ENCODE data around the gene OR5AU1.

GRCh38 chr14:21109377-21110138, 46.3 kb downstream of the OR5AU1 start:
- TF ChIP-seq SUZ12 (IDR thresholded peaks at IDR 0.05) (no peak), FOXM1 (IDR thresholded peaks at IDR 0.05; ENCODE audit: borderline replicate concordance) (no peak), BHLHE40 (IDR thresholded peaks at IDR 0.05; ENCODE audit: borderline replicate concordance) (no peak), ARNT (IDR thresholded peaks at IDR 0.05) (no peak)

All from HEK293T (cell line).